HG02623 (cell line): ENCODE results near the gene TMEM60.
"Not testable (repeated sequence)": the region's sequence is repeated elsewhere in the genome, so short reads cannot be mapped to it uniquely, and the experiment has no call there.

Source experiments
- ATAC-seq: cut with Tn5 transposase; IDR thresholded peaks from one replicate; pipeline ENCODE4 v1.9.1; 2021; ENCODE audit warnings: moderate library complexity; ENCODE audit not compliant: unreplicated experiment

The TMEM60 gene, protein sequence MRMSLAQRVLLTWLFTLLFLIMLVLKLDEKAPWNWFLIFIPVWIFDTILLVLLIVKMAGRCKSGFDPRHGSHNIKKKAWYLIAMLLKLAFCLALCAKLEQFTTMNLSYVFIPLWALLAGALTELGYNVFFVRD

DNA sequence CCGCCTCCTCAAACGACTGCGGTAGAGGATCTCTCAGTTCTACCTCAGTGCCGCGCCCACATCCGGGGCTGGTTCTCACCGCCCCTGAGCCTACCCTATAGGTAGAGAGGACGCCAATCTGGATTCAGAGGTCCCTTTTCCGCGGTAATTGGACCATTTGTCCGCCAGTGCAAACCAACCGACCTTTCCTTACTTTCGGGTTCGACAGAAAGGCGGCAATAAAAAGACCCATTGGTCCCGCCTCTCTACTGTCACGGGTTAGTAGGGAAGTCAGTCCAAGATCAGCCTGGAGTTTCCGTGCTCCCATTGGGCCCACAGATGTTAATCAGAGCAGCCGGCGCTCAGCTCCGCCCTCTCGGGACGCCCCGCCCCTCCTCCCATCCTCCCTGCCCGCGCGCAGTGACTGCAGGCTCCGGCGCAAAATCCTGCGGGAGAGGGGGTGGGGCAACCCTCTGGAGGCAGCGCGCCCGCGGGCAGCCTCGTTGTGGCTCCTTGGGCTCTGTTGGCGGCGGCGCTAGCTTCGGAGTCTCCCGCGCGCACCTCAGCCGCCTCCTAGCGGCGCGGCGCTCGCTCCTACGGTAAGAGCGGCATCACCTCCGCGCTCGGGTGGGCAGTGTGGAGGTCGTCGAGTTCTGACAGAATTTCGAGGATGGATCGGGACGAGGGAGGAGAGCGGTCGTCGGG lies at the start of gene TMEM60, which contains the start of gene PHTF2:
Gene TMEM60 (minus strand): TSS at position 41 of the 684 bp plus-strand sequence. CDS start 4,061 bp downstream, outside the sequence.
Gene PHTF2 (plus strand): TSS at position 380 of the 684 bp plus-strand sequence.
- ATAC-seq = peak; percentile 91

- no peak for ATAC-seq
These were observed 48.3 kb upstream of the TMEM60 start for GRCh38 chr7:77846317-77847092.

GRCh38 chr7:77843194-77843593 lies 45.0 kb upstream of the TMEM60 start:
- no peak for ATAC-seq

DNA sequence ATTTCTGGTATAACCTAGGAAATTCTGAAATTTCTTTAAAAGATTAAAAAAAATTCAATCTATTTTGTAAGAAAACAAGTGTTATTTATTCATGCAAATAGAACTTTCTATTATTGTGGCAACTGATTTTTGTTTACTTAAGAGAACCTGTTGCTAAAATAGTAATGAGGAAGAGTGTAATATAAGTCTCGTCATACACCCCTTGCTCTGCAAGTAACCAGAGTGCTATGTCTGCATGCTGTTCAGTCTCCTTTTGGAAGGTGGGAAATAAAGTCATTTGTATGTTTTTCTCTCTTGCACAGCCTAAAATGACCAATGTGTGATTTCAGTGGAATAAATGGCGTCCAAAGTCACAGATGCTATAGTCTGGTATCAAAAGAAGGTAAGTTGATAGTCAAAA lies 41.7 kb upstream of the TMEM60 start:
- no peak for ATAC-seq

GRCh38 chr7:77838929-77839491 lies 40.8 kb upstream of the TMEM60 start:
- ATAC-seq = no peak

DNA sequence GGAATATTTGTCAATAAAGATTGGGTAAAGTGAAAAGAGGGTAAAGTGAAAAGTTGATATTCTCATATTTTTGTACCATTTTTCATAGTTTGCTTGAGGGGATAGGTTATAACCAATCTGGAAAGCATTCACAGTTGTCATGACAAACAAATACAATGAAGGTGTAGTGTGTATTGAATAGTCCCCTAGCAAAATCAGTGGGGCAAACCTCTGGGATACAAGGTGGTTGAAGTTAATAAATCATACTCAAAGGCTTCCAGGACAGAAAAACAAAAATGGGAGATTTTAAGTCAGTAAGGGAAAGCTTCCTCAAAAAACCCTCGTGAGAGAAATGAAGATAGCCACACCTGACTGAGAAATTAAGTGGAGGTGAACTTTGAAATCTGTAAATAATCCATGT lies 39.7 kb upstream of the TMEM60 start:
- no peak for ATAC-seq

GRCh38 chr7:77837275-77837674 lies 39.0 kb upstream of the TMEM60 start:
- ATAC-seq = no peak

- ATAC-seq = not testable (repeated sequence)
These were observed 38.2 kb upstream of the TMEM60 start for GRCh38 chr7:77836425-77836824.

- no peak for ATAC-seq
These were observed 34.9 kb upstream of the TMEM60 start for GRCh38 chr7:77833136-77833535.

DNA sequence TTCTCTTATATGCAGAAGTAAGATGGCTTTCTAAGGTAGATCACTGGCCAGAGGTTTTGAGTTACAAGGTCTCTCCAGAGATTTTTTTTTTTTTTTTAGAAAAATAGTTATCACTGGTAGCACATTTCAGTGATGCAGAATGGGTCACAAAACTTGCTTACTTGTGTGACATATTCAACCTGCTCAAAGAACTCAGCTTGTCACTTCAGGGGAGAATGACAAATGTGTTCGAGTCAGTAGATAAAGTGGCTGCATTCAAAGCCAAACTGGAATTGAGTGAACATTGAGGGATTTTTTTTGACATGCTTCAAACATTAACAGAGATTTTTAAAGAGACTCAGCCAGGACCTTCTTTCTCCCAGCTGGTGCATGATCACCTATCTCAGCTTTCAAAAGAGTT lies 33.7 kb upstream of the TMEM60 start:
- no peak for ATAC-seq

- no peak for ATAC-seq
These were observed 33.2 kb upstream of the TMEM60 start for GRCh38 chr7:77831481-77831880.

GRCh38 chr7:77830649-77831355 lies 32.6 kb upstream of the TMEM60 start:
- ATAC-seq = no peak

GRCh38 chr7:77827999-77828398 lies 29.8 kb upstream of the TMEM60 start:
- ATAC-seq = no peak

DNA sequence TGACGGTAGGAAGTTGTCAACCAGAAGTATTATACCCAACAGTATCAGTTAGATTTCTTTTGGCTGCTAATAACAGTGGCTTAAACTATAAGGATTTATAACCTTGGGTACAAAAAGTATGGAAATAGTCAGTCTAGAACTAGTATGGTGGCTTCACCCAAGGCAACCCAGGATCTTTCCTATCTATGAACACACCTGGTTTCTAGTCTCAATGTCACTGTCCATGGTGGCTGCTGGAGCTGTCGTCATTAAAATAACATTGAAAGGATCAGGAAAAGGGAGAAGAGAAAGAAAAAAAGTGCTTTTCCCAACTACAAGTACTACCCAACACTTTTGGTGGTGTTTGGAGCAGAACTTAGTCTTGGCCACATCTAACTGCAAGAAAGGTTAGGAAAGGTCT lies 28.1 kb upstream of the TMEM60 start:
- no peak for ATAC-seq

- no peak for ATAC-seq
These were observed 26.9 kb upstream of the TMEM60 start for GRCh38 chr7:77825131-77825530.

DNA sequence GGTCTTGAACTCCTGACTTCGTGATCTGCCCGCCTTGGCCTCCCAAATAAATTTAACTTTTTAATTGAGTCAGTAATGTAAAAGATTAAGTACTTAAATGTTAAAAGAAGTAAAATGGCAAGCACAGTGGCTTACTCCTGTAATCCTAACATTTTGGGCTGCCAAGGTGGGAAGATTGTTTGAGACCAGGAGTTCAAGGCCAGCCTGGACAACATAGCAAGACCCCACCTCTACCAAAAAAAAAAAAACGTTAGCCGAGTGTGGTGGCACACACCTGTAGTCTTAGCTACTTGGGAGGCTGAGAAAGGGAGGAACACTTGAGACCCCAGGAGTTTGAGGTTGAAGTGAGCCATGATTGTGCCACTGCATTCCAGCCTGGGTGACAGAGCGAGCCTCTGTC lies 26.4 kb upstream of the TMEM60 start:
- ATAC-seq = no peak

DNA sequence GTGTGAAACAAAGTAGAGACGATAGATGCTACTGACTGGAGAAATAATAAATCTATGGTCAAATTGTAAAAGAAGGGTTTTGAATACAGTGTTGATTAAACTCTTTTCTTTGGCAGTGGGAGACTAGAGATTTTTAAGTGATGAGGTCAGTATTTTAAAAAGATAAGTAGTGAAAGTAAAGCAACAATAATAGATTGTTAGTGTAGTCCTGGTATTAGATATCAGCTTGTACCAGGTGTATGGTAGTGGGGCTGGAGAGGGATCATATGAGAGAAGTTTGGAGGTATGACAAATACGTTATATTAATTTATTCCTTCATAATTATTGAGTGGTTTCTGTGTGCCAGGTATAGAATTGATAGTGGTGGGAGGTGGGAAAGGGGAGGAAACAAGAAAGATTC lies 25.6 kb upstream of the TMEM60 start:
- ATAC-seq = no peak

DNA sequence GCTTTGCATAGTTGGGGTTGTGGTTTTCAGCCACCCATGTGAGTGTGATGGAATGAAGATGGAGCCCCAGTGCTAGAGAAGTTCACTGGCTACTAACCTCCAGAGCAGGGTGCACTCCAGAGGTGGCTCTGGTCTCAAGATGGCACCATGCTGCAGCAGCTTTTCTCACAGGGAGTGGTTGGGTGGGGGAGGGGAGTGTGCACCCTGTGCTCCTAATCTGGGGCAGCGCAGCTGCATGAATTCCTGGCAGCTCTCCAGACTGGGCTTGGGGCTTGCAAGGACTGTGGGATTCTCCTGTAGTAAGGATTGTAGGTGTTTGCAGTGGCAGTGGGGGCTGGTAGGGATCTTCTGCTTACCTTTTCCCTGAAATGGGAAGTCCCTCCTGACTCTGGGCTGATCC lies 24.0 kb upstream of the TMEM60 start:
- ATAC-seq = no peak

DNA sequence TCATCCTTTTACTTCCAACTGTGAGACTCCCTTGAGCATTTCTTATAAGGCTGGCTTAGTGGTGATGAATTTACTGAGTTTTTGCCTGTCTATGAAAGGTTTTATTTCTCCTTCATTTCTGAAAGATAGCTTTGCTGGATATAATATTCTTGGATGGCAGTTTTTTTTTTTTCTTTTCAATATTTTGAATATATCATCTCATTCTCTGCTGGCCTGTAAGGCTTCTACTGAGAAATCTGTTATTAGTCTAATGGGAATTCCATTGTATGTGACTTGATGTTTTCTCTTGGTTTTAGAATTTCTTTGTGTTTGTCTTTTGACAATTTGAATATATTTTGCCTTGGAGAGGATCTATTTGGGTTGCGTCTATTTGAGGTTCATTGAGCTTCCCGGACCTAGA lies 22.7 kb upstream of the TMEM60 start:
- ATAC-seq = no peak

- ATAC-seq = no peak
These were observed 20.8 kb upstream of the TMEM60 start for GRCh38 chr7:77819021-77819420.

DNA sequence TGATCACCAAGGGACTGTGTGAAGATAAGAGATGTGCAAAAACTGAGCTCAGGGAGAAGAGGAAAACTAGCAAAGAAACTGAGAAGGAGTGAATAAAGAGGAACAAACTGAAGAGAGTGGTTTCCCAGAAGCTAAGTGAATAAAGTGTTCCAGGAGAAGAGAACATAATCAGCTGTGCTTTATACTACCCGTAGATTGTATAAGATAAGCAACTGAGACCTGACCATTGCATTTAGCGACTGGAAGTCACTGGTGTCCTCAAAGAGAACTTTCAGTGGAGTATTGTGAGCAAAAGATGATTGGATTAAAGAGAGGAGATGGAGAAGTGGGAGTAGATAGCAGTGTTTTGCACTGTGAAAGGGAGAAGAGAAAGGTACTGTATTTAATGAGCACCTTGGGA lies 14.9 kb upstream of the TMEM60 start:
- ATAC-seq = no peak
